Neural progenitor cell (in vitro differentiated cells): Measurements from ENCODE around the gene PMEPA1.

Source experiments
- CTCF ChIP-seq: fragments of 200-600 bp; sonication (generic); IDR thresholded peaks from 2 replicates; pipeline ENCODE4 v1.5.1; 2017; ENCODE audit warnings: antibody characterized with exemption, mild to moderate bottlenecking
- EZH2 ChIP-seq: fragments of 200-600 bp; sonication (generic); IDR thresholded peaks from 2 replicates; pipeline ENCODE4 v1.6.1; 2017; ENCODE audit warnings: antibody characterized with exemption, mild to moderate bottlenecking, moderate library complexity

- TF ChIP-seq CTCF (no peak), EZH2 (no peak)
These were observed 91.6 kb downstream of the PMEPA1 start for GRCh38 chr20:57618091-57618763.
